HepG2 (cell line): Measurements from ENCODE around the gene CES5A. TPM values are rescaled to one million over a fixed set of nuclear protein-coding genes. Genes with fewer than 3 reads are reported as not detected.

ENCODE experiments used
- AGO2 ChIP-seq: fragments of 200-400 bp; formaldehyde crosslinking; optimal IDR thresholded peaks from 2 replicates; pipeline ENCODE3; 2017; ENCODE audit warnings: mild to moderate bottlenecking, low read depth, low read length, moderate library complexity
- HCFC1 ChIP-seq: fragments of 150-350 bp; IDR thresholded peaks from 2 replicates; pipeline ENCODE4 v1.6.1; 2014; ENCODE audit warnings: low read depth, low read length
- HOXA5 ChIP-seq: sonication (generic); formaldehyde crosslinking; IDR thresholded peaks from 2 replicates; pipeline ENCODE4 v1.4.0; 2020; ENCODE audit warnings: missing genetic modification reagents
- KDM4B ChIP-seq: sonication (generic); formaldehyde crosslinking; IDR thresholded peaks from 2 replicates; pipeline ENCODE4 v1.4.0; 2020; ENCODE audit warnings: missing genetic modification reagents
- NCOA1 ChIP-seq: sonication (generic); formaldehyde crosslinking; IDR thresholded peaks from 2 replicates; pipeline ENCODE4 v1.9.0; 2021; ENCODE audit warnings: missing genetic modification reagents
- RELA ChIP-seq: sonication (generic); formaldehyde crosslinking; IDR thresholded peaks from 2 replicates; pipeline ENCODE4 v1.4.0; 2020; ENCODE audit warnings: missing genetic modification reagents
- SNAPC2 ChIP-seq: sonication (generic); formaldehyde crosslinking; IDR thresholded peaks from 2 replicates; pipeline ENCODE4 v1.8.1; 2022; ENCODE audit warnings: mild to moderate bottlenecking, missing genetic modification reagents
- SP4 ChIP-seq: sonication (generic); formaldehyde crosslinking; IDR thresholded peaks from 2 replicates; pipeline ENCODE4 v1.8.1; 2023; ENCODE audit warnings: mild to moderate bottlenecking, missing genetic modification reagents
- STAG1 ChIP-seq: sonication (generic); formaldehyde crosslinking; IDR thresholded peaks from 2 replicates; pipeline ENCODE4 v1.4.0; 2020; ENCODE audit warnings: missing genetic modification reagents
- XBP1 ChIP-seq: sonication (generic); formaldehyde crosslinking; IDR thresholded peaks from 2 replicates; pipeline ENCODE4 v1.5.0; 2020; ENCODE audit warnings: missing genetic modification reagents
- ZNF160 ChIP-seq: sonication (generic); formaldehyde crosslinking; IDR thresholded peaks from 2 replicates; pipeline ENCODE4 v1.8.0; 2022; ENCODE audit warnings: mild to moderate bottlenecking, inconsistent platforms, missing genetic modification reagents
- ZNF891 ChIP-seq: sonication (generic); formaldehyde crosslinking; IDR thresholded peaks from 2 replicates; pipeline ENCODE4 v1.5.0; 2020; ENCODE audit warnings: mild to moderate bottlenecking, missing genetic modification reagents
- ZSCAN22 ChIP-seq: sonication (generic); formaldehyde crosslinking; IDR thresholded peaks from 2 replicates; pipeline ENCODE4 v1.4.0; 2020; ENCODE audit warnings: mild to moderate bottlenecking, missing genetic modification reagents
- polyA plus RNA-seq, 8 experiments: library from polyadenylated mRNA; depleted of rRNA in 3 of 8; stranded (reverse) in 7 of 8; unstranded in 1 of 8; fragments of >200 nt; fragmentation: Illumina TruSeq in 4 of 8; extraction: Trizol in 4 of 8; gene quantifications; 2 replicates each; pipeline versions ENCODE4 v1.2.1 to v1.2.3, GENCODE V29; 2011 to 2016; ENCODE audit warnings: low read depth in 4 of 8, missing spikeins in 1 of 8, mixed read lengths in 1 of 8; ENCODE audit not compliant: insufficient read depth in 1 of 8
- total RNA-seq, 5 experiments: library from RNA; depleted of rRNA; stranded (reverse); fragments of >200 nt; fragmentation: Illumina TruSeq; extraction: Trizol; gene quantifications; 2 replicates each; pipeline ENCODE4 v1.2.3, GENCODE V29; 2016; ENCODE audit warnings: low read depth in 1 of 5
- TF ChIP-seq, protein P1 (sequence below): sonication (generic); formaldehyde crosslinking; IDR thresholded peaks from 2 replicates; pipeline ENCODE4 v1.4.0; 2020; ENCODE audit warnings: mild to moderate bottlenecking, missing genetic modification reagents, borderline replicate concordance
- TF ChIP-seq, protein P2 (sequence below): sonication (generic); formaldehyde crosslinking; IDR thresholded peaks from 2 replicates; pipeline ENCODE4 v1.5.0; 2020; ENCODE audit warnings: mild to moderate bottlenecking, low read depth, missing genetic modification reagents, borderline replicate concordance
- TF ChIP-seq, protein P3 (sequence below): sonication (generic); formaldehyde crosslinking; IDR thresholded peaks from 2 replicates; pipeline ENCODE4 v1.8.1; 2023; ENCODE audit warnings: missing genetic modification reagents, mild to moderate bottlenecking, borderline replicate concordance
- TF ChIP-seq, protein P4 (sequence below): sonication (generic); formaldehyde crosslinking; IDR thresholded peaks from 2 replicates; pipeline ENCODE4 v1.5.0; 2020; ENCODE audit warnings: mild to moderate bottlenecking, missing genetic modification reagents
- TF ChIP-seq, protein P5 (sequence below): sonication (generic); formaldehyde crosslinking; IDR thresholded peaks from 2 replicates; pipeline ENCODE4 v1.5.1; 2020; ENCODE audit warnings: mild to moderate bottlenecking, missing genetic modification reagents, moderate library complexity
- TF ChIP-seq, protein P6 (sequence below): IDR thresholded peaks from 2 replicates; pipeline ENCODE4 v1.6.1; 2016; ENCODE audit warnings: mild to moderate bottlenecking

The CES5A gene
- total and polyA plus RNA-seq, 2 of the 13 experiments (the other 11 are each of a cell fraction or from before 2014, with no cell fraction given): not detected

DNA sequence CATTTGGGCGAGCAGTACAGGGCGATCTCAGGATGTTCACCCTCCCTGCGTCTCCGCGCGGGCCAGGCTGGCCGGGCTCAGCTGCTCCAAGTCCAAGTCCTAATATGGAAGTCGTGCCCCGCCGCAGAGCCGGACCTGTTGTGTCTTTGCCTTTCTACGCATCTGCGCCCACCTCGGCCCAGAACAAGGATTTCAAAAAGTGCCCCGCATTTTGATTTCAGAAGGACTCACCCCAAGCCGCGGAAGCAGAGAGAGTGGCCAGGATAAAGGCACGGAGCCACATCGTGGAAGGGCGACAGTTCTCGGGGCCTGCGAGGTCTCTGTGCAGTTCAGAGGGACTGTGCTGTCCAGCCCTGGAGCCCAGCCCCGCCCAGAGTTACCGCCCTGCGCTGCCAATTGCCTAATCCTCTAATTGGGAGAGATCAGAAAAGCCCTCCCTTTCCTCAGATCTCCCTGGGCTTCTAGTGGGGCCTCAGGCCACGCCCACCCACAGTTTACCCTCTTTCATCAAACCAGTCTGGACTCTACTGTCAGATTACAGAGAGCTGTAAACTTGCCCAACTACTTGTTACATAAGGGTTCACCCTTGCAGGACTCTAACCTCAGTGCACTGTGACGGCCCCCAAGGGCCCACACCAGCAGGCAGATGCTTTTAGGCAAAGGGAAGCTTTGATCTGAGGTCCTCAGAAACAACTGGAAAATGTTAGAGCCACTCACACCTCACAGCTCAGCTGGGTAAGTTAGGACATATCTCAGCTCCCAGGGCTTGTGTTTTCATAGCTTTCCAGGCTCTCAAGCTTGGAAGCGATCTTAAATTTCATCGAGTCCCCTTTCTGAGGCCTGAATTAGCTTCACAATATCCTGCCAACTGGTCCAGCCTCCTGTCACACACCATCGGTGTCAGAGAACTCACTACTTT, 42.1 kb downstream of the CES5A start, which contains the start of gene CES1 (continued):
- TF ChIP-seq, protein P1, sequence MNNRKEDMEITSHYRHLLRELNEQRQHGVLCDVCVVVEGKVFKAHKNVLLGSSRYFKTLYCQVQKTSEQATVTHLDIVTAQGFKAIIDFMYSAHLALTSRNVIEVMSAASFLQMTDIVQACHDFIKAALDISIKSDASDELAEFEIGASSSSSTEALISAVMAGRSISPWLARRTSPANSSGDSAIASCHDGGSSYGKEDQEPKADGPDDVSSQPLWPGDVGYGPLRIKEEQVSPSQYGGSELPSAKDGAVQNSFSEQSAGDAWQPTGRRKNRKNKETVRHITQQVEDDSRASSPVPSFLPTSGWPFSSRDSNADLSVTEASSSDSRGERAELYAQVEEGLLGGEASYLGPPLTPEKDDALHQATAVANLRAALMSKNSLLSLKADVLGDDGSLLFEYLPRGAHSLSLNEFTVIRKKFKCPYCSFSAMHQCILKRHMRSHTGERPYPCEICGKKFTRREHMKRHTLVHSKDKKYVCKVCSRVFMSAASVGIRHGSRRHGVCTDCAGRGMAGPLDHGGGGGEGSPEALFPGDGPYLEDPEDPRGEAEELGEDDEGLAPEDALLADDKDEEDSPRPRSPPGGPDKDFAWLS: no peak
- TF ChIP-seq HCFC1 (no peak), NCOA1 (CRISPR knock-in tag) (no peak), AGO2 (peak; percentile 21), ZSCAN22 (CRISPR knock-in tag) (no peak; the same call in 1 of the 2 replicates), SP4 (CRISPR knock-in tag) (peak; percentile 67), ZNF160 (CRISPR knock-in tag) (0 out of 2 replicates have a peak, but pooled peaks have one; percentile 24), ZNF891 (CRISPR knock-in tag) (no peak), KDM4B (CRISPR knock-in tag) (no peak; the same call in 1 of the 2 replicates), HOXA5 (CRISPR knock-in tag) (peak; percentile 51; the same call in 1 of the 2 replicates), RELA (CRISPR knock-in tag) (no peak), SNAPC2 (CRISPR knock-in tag) (peak; percentile 75), STAG1 (no peak), XBP1 (CRISPR knock-in tag) (0 out of 2 replicates have a peak, but pooled peaks have one; percentile 20)
- TF ChIP-seq, protein P2, sequence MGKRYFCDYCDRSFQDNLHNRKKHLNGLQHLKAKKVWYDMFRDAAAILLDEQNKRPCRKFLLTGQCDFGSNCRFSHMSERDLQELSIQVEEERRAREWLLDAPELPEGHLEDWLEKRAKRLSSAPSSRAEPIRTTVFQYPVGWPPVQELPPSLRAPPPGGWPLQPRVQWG (CRISPR knock-in tag): no peak
- TF ChIP-seq, protein P3, sequence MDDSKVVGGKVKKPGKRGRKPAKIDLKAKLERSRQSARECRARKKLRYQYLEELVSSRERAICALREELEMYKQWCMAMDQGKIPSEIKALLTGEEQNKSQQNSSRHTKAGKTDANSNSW (CRISPR knock-in tag): 0 out of 2 replicates have a peak, but pooled peaks have one; percentile 34
- TF ChIP-seq, protein P4, sequence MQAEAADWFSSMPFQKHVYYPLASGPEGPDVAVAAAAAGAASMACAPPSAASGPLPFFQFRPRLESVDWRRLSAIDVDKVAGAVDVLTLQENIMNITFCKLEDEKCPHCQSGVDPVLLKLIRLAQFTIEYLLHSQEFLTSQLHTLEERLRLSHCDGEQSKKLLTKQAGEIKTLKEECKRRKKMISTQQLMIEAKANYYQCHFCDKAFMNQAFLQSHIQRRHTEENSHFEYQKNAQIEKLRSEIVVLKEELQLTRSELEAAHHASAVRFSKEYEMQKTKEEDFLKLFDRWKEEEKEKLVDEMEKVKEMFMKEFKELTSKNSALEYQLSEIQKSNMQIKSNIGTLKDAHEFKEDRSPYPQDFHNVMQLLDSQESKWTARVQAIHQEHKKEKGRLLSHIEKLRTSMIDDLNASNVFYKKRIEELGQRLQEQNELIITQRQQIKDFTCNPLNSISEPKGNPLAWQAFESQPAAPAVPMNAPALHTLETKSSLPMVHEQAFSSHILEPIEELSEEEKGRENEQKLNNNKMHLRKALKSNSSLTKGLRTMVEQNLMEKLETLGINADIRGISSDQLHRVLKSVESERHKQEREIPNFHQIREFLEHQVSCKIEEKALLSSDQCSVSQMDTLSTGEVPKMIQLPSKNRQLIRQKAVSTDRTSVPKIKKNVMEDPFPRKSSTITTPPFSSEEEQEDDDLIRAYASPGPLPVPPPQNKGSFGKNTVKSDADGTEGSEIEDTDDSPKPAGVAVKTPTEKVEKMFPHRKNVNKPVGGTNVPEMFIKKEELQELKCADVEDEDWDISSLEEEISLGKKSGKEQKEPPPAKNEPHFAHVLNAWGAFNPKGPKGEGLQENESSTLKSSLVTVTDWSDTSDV (CRISPR knock-in tag): no peak; the same call in 1 of the 2 replicates
- TF ChIP-seq, protein P5, sequence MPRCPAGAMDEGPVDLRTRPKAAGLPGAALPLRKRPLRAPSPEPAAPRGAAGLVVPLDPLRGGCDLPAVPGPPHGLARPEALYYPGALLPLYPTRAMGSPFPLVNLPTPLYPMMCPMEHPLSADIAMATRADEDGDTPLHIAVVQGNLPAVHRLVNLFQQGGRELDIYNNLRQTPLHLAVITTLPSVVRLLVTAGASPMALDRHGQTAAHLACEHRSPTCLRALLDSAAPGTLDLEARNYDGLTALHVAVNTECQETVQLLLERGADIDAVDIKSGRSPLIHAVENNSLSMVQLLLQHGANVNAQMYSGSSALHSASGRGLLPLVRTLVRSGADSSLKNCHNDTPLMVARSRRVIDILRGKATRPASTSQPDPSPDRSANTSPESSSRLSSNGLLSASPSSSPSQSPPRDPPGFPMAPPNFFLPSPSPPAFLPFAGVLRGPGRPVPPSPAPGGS (CRISPR knock-in tag): peak; percentile 80; the same call in 1 of the 2 replicates
- TF ChIP-seq, protein P6, sequence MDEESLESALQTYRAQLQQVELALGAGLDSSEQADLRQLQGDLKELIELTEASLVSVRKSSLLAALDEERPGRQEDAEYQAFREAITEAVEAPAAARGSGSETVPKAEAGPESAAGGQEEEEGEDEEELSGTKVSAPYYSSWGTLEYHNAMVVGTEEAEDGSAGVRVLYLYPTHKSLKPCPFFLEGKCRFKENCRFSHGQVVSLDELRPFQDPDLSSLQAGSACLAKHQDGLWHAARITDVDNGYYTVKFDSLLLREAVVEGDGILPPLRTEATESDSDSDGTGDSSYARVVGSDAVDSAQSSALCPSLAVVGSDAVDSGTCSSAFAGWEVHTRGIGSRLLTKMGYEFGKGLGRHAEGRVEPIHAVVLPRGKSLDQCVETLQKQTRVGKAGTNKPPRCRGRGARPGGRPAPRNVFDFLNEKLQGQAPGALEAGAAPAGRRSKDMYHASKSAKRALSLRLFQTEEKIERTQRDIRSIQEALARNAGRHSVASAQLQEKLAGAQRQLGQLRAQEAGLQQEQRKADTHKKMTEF (CRISPR knock-in tag): peak; percentile 87
